ENCODE data around the gene FAM162A.
"Not testable (repeated sequence)": the region's sequence is repeated elsewhere in the genome, so short reads cannot be mapped to it uniquely, and the experiment has no call there.

Gene FAM162A

GRCh38 chr3:122421836-122422235 lies 37.9 kb downstream of the FAM162A start:
- DNase-seq = no peak

DNA sequence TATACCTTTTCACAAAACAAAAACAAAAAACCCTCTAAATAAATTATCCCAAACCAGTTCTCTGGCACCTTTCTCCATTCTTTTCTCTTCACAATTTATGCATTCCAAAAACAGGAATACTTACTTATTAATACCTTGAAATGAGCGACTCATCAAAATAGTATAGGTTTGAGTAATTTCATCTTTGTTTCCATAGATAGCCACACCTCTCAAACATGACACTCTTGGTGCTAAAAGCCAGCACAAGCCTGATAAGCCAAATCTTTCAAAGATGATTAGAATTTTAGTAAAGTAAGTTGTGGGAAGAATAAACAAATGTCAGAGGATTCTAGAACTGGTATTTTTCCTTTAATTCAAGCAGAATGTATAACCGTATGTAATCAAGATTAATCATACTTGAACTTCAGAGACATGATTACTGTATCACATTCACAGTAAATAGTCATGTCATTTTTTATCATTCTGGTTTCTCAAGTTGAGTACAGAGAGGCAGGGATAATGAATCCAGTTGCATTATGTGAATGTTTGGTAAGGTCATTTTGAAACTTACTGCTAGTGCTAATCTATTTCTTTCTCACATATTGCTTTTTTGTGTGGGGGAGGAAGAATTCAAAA lies 44.0 kb downstream of the FAM162A start:
- no peak for DNase-seq

DNA sequence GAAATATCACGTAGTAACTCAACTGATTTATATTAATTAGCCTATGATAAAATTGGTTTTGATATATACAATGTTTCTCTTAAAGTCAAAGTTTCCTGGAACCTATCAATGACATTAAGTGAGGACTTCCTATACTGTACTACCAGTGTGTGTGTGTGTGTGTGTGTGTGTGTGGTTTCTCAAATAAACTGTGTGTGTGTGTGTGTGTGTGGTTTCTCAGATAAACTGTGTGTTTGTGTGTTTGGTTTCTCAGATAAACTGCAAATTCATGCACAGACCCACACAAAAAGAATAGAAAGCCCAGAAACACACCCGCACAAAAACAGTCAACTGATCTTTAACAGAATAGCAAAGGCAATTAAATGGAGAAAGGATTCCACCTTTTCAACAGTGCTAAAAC lies 46.4 kb downstream of the FAM162A start:
- DNase-seq = no peak

GRCh38 chr3:122435950-122436349 lies 52.0 kb downstream of the FAM162A start:
- no peak for DNase-seq

GRCh38 chr3:122443090-122443489 lies 59.1 kb downstream of the FAM162A start:
- peak; percentile 49 for DNase-seq

DNA sequence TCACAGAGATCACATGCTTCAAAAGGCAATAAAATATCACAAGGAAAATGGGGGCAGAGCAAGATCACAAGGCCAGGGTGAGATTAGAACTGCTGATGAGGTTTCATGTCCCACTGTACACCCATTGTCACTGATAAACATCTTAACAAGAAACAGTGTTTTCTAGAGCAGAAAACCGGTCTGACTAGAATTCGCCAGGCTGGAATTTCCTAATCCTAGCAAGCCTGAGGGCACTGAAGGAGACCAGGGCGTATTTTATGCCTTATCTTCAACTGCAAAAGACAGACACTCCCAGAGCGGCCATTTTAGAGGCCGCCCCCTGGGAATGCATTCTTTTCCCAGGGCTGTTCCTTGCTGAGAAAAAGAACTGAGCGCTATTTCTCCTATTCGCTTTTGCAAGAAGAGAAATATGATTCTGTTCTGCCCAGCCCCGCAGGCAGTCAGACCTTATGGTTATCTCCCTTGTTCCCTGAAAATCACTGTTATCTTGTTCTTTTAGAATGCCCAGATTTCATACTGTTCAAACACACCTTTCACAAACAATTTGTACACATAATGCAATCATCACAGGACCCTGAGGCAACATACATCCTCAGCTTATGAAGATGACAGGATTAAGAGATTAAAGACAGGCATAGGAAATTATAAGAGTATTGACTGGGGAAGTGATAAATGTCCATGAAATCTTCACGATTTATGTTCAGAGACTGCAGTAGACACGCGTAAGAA lies 59.9 kb downstream of the FAM162A start:
- DNase-seq = not testable (repeated sequence)

DNA sequence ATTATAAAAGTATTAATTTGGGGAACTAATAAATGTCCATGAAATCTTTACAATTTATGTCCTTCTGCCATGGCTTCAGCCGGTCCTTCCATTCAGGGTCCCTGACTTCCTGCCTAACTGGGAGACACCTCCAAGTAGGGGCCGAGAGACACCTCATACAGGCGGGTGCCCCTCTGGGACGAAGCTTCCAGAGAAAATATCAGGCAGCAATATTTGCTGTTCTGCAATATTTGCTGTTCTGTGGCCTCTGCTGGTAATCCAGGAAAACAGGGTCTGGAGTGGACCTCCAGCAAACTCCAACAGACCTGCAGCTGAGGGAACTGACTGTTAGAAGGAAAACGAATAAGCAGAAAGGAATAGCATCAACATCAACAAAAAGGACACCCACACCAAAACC lies 60.5 kb downstream of the FAM162A start:
- DNase-seq = not testable (repeated sequence)

DNA sequence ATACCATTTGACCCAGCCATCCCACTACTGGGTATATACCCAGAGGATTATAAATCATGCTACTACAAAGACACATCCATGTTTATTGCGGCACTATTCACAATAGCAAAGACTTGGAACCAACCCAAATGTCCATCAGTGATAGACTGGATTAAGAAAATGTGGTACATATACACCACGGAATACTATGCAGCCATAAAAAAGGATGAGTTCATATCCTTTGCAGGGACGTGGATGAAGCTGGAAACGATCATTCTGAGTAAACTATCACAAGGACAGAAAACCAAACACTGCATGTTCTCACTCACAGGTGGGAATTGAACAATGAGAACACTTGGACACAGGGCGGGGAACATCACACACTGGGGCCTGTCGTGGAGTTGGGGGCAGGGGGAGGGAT lies 64.2 kb downstream of the FAM162A start:
- DNase-seq = not testable (repeated sequence)

DNA sequence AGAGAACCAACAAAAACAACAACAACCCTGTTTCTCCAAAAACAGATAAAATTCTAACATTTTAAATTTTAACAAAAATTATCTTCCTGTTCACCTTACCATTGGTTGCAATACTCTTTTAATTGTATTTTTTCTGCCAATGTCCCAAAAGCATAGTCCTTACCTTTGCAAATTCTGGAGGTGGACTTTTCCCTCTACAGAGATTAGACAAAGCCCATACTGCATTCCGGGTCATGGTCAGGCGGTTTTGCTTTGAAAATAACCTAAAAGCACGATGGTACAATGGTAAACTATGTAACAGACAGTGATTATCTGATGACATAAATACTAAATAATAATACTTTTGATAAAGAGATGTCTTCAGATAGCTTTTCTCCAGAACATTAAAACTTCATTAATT lies 67.4 kb downstream of the FAM162A start:
- no peak for DNase-seq

DNA sequence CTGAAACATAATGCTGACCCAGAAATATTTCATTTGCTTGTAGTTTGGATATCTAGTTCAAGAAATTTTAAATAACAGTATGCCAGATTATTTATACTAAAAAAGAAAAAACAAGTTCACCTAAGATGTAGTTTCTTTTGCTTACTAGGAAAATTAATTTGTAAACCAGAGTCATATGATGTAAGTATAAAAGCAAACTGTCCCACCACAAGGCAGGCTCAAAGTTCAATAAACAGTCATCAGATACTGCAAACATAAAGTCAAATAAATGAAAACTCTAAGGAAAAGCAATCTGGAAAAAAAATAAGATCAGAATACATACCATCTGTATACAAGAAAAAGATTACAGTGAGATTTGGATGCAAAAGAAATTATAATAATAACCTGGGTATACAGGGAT lies 72.1 kb downstream of the FAM162A start:
- no peak for DNase-seq

DNA sequence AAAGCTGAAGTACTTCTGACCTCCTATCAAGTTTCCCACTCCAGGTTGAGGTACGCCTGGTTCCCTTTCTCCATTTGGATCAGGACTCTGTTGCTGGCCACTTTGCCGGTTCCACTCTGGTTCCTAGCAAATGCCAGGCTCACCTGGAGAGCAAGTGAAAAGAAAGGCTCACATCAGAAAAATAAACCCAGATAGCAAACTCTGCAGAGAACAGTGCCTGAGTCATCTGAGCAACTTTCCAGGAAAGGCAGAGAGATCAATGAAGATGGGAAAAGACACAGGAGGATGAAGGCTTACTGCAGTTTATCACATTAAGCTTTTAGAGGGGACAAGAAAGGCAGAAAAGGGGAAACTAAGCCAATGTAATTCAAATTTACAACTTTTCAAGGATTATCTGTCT lies 73.7 kb downstream of the FAM162A start:
- no peak for DNase-seq

DNA sequence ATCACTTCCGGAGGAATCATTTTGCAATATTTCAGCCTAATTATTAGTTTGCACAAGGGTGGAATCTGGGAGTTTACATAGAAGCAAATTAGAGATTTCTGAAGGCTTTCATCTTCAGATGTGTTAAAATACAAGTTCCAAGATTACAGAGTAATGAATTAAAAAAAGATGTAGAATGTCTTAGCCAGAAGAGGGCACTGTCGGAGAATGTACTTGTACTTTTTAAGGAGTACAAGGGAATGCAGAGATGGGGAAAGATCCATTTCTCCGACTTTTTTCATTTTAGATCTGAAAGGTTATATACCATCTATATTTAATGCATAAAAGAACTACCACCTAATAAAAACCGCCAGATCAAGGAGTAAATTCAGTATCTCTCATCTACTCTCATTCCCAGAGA lies 75.0 kb downstream of the FAM162A start:
- no peak for DNase-seq

DNA sequence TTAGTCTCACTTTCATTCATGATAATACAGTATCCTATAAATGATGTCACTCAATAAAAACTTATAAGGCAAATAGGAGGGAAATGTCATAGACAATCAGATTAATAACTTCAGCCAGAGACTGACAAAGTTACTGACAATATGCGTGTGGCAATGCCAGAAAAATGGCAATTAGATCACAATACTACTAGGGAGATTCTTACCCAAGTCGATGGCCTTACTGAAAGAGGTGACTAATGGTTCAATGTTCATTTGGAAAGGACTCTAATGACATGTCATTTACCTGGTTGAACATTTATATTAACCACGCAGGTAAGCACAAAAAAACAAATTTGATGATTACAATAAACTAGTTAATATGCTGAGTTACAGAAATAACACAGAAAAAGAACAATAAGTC lies 77.8 kb downstream of the FAM162A start:
- no peak for DNase-seq

Data from NCI-H510A (cell line).